Measurements from ENCODE around the gene PLXNA4.

Gene PLXNA4

DNA sequence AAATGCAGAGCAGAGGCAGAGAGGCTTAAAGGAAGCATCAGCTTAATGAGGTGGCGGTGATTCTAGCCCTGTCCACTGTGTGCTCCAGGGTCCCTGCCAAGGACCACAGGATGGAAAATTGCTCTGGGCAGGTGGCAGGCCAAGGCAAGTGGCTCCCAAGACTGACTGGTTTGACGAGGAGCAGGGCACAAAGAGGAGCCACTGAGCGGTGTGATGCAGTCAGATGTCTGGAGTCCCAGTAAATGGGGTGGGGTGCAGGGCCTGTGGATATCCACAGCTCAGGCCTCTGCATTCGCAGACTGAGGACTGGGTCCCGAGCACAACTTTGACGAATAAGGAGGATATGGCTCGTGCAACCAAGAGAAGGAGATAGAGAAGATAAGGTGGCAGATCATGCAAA, 385.6 kb downstream of the PLXNA4 start:
- DNase-seq (ENCODE audit: low spot score), result no peak
- in situ Hi-C loops (cut with MboI; ENCODE audit: low sequenced_read_pairs, unreplicated experiment), result no loop called here
- TF ChIP-seq, protein P1, sequence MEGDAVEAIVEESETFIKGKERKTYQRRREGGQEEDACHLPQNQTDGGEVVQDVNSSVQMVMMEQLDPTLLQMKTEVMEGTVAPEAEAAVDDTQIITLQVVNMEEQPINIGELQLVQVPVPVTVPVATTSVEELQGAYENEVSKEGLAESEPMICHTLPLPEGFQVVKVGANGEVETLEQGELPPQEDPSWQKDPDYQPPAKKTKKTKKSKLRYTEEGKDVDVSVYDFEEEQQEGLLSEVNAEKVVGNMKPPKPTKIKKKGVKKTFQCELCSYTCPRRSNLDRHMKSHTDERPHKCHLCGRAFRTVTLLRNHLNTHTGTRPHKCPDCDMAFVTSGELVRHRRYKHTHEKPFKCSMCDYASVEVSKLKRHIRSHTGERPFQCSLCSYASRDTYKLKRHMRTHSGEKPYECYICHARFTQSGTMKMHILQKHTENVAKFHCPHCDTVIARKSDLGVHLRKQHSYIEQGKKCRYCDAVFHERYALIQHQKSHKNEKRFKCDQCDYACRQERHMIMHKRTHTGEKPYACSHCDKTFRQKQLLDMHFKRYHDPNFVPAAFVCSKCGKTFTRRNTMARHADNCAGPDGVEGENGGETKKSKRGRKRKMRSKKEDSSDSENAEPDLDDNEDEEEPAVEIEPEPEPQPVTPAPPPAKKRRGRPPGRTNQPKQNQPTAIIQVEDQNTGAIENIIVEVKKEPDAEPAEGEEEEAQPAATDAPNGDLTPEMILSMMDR (IDR thresholded peaks at IDR 0.05; ENCODE audit: borderline replicate concordance, control extremely low read depth, extremely low read depth, insufficient read depth, missing control alignments), result no peak

DNA sequence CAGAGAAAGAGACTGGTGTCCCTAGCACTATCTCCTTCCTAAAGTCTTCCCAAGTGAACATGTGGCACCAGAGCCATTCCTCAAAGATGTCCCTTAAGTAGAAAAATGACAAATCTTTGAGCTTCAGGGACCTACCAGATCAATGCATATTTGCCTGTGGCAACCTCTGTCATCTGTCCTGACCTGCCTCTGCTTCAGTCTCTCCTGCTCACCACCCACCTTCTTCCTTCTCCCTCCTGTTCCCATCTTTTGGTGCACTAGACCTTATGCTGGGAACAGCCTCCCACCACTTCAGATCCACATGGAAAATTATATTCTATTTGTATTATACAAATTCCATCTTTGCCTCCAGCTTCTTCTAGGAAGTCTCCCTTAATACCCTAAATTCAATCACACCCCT, 386.4 kb downstream of the PLXNA4 start:
- in situ Hi-C loops (cut with MboI; ENCODE audit: low sequenced_read_pairs, unreplicated experiment), result no loop called here
- DNase-seq (ENCODE audit: low spot score), result no peak
- TF ChIP-seq, protein P1 (IDR thresholded peaks at IDR 0.05; ENCODE audit: borderline replicate concordance, control extremely low read depth, extremely low read depth, insufficient read depth, missing control alignments), result no peak

DNA sequence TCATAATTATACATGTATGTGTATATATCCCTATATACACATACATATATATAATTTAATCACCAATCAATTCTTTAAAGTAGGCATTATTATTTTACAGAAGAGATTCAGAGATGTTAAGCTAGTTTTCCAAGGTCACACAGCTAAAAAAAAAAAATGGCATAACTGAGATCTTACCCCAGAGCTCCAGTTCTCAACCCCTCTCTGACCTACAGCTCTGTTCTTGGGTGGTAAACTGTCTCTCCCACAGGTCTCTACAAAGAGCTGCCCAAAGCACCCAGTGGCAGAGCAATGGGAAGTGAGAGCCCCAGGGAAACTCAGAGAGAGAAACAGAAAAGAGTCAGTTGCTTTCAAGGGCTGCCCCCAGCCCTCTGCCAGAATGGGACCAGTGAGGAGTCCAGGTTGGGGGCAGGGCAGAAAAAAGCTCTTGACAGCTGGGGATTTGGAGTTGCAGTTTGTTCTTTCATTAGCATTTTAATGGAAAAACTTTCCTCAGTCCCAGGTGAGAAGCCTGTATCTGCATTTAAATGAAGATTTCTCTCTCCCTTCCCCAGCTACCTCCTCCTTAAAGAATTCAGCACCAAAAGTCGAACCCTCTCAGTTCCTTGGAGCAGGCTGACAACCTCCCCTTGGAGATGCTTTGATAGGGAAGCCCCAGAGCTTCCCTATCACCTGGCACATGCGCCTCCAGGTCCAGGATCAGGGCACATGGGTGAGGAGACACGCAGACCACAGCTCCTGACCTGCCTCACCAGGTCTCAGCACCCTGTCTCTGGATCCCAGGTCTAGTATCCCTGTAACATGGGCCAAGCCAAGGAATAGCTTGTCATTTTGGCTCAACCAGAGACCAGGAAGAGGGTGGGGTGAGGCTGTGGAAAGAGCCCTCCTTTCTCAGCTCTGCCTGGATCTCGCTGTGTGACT, 388.1 kb downstream of the PLXNA4 start:
- no peak for DNase-seq (ENCODE audit: low spot score)
- in situ Hi-C loops (cut with MboI; ENCODE audit: low sequenced_read_pairs, unreplicated experiment), result no loop called here
- TF ChIP-seq, protein P1 (IDR thresholded peaks at IDR 0.05; ENCODE audit: borderline replicate concordance, control extremely low read depth, extremely low read depth, insufficient read depth, missing control alignments), result no peak

DNA sequence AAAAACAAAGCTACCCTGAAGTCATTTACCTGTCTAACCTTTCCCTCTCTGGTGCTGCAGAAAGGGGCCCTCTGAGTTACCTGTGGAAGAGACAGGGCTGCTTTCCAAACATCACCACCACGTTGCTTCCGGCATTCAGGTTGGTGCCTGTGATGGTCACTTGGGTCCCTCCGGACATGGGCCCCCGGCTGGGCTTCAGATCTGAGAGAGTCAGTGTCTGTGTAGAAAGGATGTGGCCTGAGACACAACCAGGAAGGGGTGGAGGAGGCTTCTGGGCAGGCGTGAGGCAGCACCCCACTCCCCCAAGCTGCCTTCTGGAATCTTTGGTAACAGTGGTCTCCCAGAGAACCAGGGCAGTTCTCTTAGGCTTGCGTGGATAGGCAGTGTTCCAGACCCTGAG, 388.9 kb downstream of the PLXNA4 start:
- in situ Hi-C loops (cut with MboI; ENCODE audit: low sequenced_read_pairs, unreplicated experiment), result no loop called here
- TF ChIP-seq, protein P1 (IDR thresholded peaks at IDR 0.05; ENCODE audit: borderline replicate concordance, control extremely low read depth, extremely low read depth, insufficient read depth, missing control alignments), result no peak
- no peak for DNase-seq (ENCODE audit: low spot score)

DNA sequence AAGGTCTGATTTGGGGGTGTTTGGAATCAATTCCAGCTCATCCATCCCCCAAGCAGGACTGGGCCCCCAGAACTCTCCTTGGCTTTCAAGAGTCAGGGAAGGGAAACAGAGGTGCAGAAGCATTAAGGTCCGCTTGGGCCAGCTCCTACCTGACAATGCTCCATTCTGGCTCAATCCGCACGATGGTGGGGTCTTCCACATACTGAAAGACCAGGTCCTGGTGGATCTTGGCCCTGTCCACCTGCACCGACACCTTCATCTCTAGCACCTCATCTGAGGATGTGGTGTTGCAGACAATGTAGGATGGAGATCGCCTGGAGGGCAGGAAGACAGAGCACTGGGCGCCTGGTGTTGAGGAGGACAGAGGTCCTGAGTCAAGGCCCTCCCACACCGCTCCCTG, 391.1 kb downstream of the PLXNA4 start:
- in situ Hi-C loops (cut with MboI; ENCODE audit: low sequenced_read_pairs, unreplicated experiment), result no loop called here
- DNase-seq (ENCODE audit: low spot score), result no peak
- TF ChIP-seq, protein P1 (IDR thresholded peaks at IDR 0.05; ENCODE audit: borderline replicate concordance, control extremely low read depth, extremely low read depth, insufficient read depth, missing control alignments), result no peak

DNA sequence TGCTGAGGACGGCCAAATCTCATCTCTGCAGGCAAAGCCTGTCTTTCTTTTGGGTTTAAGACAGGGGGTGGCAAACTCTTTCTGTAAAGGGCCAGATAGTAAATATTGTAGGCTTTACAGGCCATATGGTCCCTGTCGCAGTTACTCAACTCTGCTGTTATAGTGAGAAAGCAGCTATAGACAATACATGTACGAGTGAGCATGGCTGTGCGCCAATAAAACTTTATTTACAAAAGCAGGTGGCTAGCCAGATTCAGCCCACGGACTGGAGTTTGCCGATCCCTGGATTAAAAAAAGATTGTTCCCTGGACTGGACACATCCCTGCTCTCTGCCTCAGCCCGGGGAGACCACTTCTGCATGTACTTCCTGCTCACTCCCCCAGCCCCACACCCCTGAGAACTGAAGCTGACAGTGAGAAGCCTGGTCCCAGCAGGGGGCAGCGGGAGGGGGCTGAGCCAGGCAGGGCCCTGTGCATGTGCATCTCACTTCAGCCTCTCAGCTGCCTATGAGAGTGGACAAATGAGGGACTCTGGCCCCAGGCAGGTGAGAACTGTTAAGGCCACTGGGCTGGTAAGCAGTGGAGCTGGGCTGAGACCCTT, 392.4 kb downstream of the PLXNA4 start:
- DNase-seq (ENCODE audit: low spot score), result no peak
- in situ Hi-C loops (cut with MboI; ENCODE audit: low sequenced_read_pairs, unreplicated experiment), result no loop called here
- TF ChIP-seq, protein P1 (IDR thresholded peaks at IDR 0.05; ENCODE audit: borderline replicate concordance, control extremely low read depth, extremely low read depth, insufficient read depth, missing control alignments), result no peak

Measured in GM13976 (cell line).